Suprapubic skin (tissue), 4 donors: Measurements from ENCODE around the gene FAM83G. TPM values are rescaled to one million over a fixed set of nuclear protein-coding genes. Genes with fewer than 3 reads are reported as not detected.

Source experiments
- DNase-seq, 2 donors: peaks; one replicate each; pipeline ENCODE4 v3.0.0-alpha.2; 2019; ENCODE audit warnings: low spot score in 2 of 2
- H3K27ac ChIP-seq: fragments of 200-600 bp; sonication (generic); one replicate; pipeline ENCODE4 v1.5.1; 2019
- H3K27me3 ChIP-seq: fragments of 200-600 bp; sonication (generic); one replicate; pipeline ENCODE4 v1.5.1; 2019
- H3K36me3 ChIP-seq: fragments of 200-600 bp; sonication (generic); one replicate; pipeline ENCODE4 v1.5.1; 2019
- H3K4me1 ChIP-seq: fragments of 200-600 bp; sonication (generic); one replicate; pipeline ENCODE4 v1.5.1; 2019
- H3K4me3 ChIP-seq: fragments of 200-600 bp; sonication (generic); one replicate; pipeline ENCODE4 v1.5.1; 2019; ENCODE audit warnings: mild to moderate bottlenecking
- H3K9me3 ChIP-seq: fragments of 200-600 bp; sonication (generic); one replicate; pipeline ENCODE4 v1.5.1; 2019
- EP300 ChIP-seq: sonication (generic); formaldehyde crosslinking; IDR thresholded peaks from one replicate; pipeline ENCODE4 v1.6.1; 2017; ENCODE audit warnings: antibody characterized with exemption
- POLR2A ChIP-seq, 2 donors: fragments of 450-650 bp; IDR thresholded peaks; one replicate each; pipeline ENCODE4 v1.6.1; 2017; ENCODE audit warnings: antibody characterized with exemption in 2 of 2, mild to moderate bottlenecking in 2 of 2, moderate library complexity in 2 of 2
- POLR2AphosphoS5 ChIP-seq, 3 donors: sonication (generic); formaldehyde crosslinking; IDR thresholded peaks; one replicate each; pipeline ENCODE4 v1.6.1; 2017; ENCODE audit warnings: antibody characterized with exemption in 3 of 3
- WGBS: methylation state at CpG from one replicate; pipeline ENCODE4 v1.1.5; 2018; 5-methylcytosine and 5-hydroxymethylcytosine counted together
- total RNA-seq, 4 donors: library from RNA; depleted of rRNA; stranded (reverse); fragments of >200 nt; gene quantifications; one replicate each; pipeline ENCODE4 v1.1.0, GENCODE V29; 2016
- TF ChIP-seq, protein P1 (sequence below), 2 donors: fragments of 200-600 bp in 1 of 2; fragments of 450-650 bp in 1 of 2; sonication (generic) in 1 of 2; IDR thresholded peaks; one replicate each; pipeline ENCODE4 v1.5.1; 2016 to 2019; ENCODE audit warnings: antibody characterized with exemption in 2 of 2, mild to moderate bottlenecking in 1 of 2, moderate library complexity in 1 of 2

Gene FAM83G
- total RNA-seq, 4 donors from 2014 or later = 205 to 261 (median 210) TPM

- Histone ChIP-seq H3K4me3 (no peak overlapping the region), H3K27me3 (no peaks in the 10 kb centered on the region), H3K27ac (peak overlapping the region; percentile 11), H3K4me1 (peaks cover 69% of the 10 kb centered on the region), H3K36me3 (no peaks in the 10 kb centered on the region), H3K9me3 (no peaks in the 10 kb centered on the region)
- DNase-seq = no peak
- TF ChIP-seq, protein P1, sequence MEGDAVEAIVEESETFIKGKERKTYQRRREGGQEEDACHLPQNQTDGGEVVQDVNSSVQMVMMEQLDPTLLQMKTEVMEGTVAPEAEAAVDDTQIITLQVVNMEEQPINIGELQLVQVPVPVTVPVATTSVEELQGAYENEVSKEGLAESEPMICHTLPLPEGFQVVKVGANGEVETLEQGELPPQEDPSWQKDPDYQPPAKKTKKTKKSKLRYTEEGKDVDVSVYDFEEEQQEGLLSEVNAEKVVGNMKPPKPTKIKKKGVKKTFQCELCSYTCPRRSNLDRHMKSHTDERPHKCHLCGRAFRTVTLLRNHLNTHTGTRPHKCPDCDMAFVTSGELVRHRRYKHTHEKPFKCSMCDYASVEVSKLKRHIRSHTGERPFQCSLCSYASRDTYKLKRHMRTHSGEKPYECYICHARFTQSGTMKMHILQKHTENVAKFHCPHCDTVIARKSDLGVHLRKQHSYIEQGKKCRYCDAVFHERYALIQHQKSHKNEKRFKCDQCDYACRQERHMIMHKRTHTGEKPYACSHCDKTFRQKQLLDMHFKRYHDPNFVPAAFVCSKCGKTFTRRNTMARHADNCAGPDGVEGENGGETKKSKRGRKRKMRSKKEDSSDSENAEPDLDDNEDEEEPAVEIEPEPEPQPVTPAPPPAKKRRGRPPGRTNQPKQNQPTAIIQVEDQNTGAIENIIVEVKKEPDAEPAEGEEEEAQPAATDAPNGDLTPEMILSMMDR (IDR thresholded peaks at IDR 0.05) = no peak
- TF ChIP-seq POLR2AphosphoS5 (IDR thresholded peaks at IDR 0.05) (no peak), POLR2A (IDR thresholded peaks at IDR 0.05) (no peak), EP300 (no peak)
- whole genome bisulfite sequencing = 52% methylated on average over 6 of the region's 9 CpGs
These were observed 19.1 kb downstream of the FAM83G start for GRCh38 chr17:18985475-18985874.

GRCh38 chr17:18984273-18985114 lies 20.1 kb downstream of the FAM83G start:
- Histone ChIP-seq H3K27me3 (no peaks in the 10 kb centered on the region), H3K4me1 (peaks cover 60% of the 10 kb centered on the region), H3K36me3 (no peaks in the 10 kb centered on the region), H3K4me3 (no peak overlapping the region), H3K9me3 (no peaks in the 10 kb centered on the region), H3K27ac (no peak overlapping the region)
- WGBS = 78% methylated on average over 17 of the region's 21 CpGs
- TF ChIP-seq EP300 = no peak
- TF ChIP-seq, protein P1 (IDR thresholded peaks at IDR 0.05) = no peak
- no peak for TF ChIP-seq POLR2A (IDR thresholded peaks at IDR 0.05)
- TF ChIP-seq POLR2AphosphoS5 (IDR thresholded peaks at IDR 0.05) = no peak
- no peak for DNase-seq

DNA sequence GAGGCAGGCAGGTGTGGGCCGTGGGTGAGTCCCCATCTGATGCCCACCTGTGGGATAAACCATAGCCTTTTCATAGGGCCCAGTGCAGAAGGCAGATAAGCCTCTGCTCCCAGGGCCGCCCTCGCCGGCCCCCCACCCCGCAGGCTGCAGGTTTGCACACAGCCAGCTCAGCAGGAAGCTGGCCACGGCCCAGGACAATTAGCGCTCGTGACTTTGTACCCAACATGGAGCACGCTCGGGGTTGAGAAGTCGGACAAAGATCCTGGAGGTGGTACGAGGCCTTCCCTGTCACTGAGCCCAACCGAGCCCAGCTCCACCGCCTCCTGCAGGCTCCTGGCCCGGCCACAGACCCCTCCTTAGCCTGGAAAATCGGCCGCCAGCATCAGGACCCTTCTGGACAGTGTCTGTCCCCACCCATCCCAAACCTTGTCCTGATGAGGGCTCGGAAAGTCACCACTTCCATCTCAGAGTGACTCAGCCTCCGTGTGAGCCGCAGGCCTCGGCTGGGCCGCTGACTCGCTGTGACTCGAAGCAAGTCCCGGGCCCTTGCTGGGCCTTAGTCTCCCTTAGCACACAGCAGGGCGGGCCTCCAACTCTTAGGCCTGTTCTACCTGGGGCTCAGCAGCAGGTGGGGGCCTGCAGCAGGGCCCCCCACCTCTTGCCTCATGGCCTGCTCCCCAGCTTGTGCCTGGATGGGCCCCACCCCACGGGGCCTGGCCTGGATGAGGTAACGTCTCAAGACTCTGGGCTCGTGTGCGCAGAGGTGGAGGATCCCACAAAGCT lies 22.7 kb downstream of the FAM83G start:
- H3K4me3 ChIP-seq = no peak overlapping the region
- H3K4me1 ChIP-seq = peaks cover 36% of the 10 kb centered on the region
- TF ChIP-seq, protein P1 (IDR thresholded peaks at IDR 0.05) = no peak
- TF ChIP-seq POLR2A (IDR thresholded peaks at IDR 0.05) = no peak
- no peak for TF ChIP-seq EP300
- no peak for TF ChIP-seq POLR2AphosphoS5 (IDR thresholded peaks at IDR 0.05)
- no peaks in the 10 kb centered on the region for H3K9me3 ChIP-seq
- 32% methylated on average over 9 of the region's 30 CpGs for WGBS
- DNase-seq = no peak
- H3K27ac ChIP-seq = peak overlapping the region; percentile 73
- no peaks in the 10 kb centered on the region for H3K27me3 ChIP-seq
- peaks cover 20% of the 10 kb centered on the region for H3K36me3 ChIP-seq

DNA sequence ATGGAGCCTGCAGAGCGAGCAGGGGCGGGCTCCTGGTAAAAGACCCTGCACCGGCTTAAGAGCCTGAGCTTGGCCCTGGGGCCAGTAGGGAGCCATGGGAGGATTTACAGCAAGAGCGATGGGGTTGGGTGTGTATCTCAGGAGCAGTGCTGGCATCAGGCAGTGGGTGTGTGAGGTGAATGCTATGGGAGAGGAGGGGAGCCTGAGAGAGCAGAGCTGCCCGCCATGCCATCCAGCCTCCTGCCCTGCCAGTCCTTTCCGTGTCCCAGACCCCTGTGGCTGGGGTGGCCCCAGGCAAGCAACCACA lies 23.3 kb downstream of the FAM83G start:
- 74% methylated on average over 5 of the region's 6 CpGs for WGBS
- Histone ChIP-seq H3K36me3 (peaks cover 24% of the 10 kb centered on the region), H3K9me3 (no peaks in the 10 kb centered on the region), H3K27me3 (no peaks in the 10 kb centered on the region), H3K4me1 (peaks cover 32% of the 10 kb centered on the region), H3K4me3 (no peak overlapping the region), H3K27ac (peak overlapping the region; percentile 73)
- TF ChIP-seq, protein P1 (IDR thresholded peaks at IDR 0.05) = no peak
- no peak for TF ChIP-seq EP300
- no peak for DNase-seq

DNA sequence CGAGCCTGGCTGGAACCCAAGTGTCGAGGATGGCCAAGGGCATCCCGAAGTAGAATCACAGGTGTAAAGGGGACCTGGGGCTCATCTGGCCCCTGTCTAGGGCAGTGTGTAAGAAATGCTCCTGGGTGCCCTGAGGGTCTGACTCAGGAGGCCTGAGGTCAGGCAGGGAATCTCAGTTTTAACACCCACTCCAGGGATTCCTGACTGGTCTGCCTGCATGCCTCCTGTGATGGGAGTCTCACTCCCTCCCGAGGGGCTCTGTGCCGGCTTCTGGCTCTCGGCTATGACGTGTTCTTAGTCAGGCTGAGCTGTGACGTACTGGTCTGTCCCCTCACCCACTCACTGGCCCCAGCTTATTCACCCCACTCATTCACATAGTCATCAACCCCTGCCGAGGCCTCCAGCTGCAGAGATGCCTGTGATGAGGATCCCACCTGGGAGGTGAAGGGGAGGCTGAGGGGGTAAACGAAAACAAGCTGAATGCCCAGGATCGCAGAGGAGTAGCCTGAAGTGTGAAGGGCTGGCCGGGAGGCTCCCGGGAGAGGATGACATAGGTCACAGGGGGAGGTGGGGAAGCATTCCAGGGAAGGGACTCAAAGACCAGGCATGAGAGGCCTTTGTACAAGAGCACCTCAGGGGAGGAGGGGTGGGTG lies 23.8 kb downstream of the FAM83G start:
- Histone ChIP-seq H3K27ac (peak overlapping the region; percentile 73), H3K9me3 (no peaks in the 10 kb centered on the region), H3K4me3 (no peak overlapping the region), H3K27me3 (no peaks in the 10 kb centered on the region), H3K36me3 (peaks cover 24% of the 10 kb centered on the region), H3K4me1 (peaks cover 31% of the 10 kb centered on the region)
- whole genome bisulfite sequencing = 81% methylated on average over 13 of the region's 13 CpGs
- TF ChIP-seq POLR2A (IDR thresholded peaks at IDR 0.05) = no peak
- TF ChIP-seq POLR2AphosphoS5 (IDR thresholded peaks at IDR 0.05) = no peak
- TF ChIP-seq, protein P1 (IDR thresholded peaks at IDR 0.05) = no peak
- TF ChIP-seq EP300 = no peak
- no peak for DNase-seq
